HG02852 (cell line): ENCODE data around the gene EXT2.

ENCODE experiments used
- ATAC-seq: cut with Tn5 transposase; IDR thresholded peaks from one replicate; pipeline ENCODE4 v1.9.1; 2021; ENCODE audit warnings: mild to moderate bottlenecking, moderate library complexity; ENCODE audit not compliant: unreplicated experiment

The EXT2 gene

GRCh38 chr11:44260081-44260480, 164.6 kb downstream of the EXT2 start:
- ATAC-seq = no peak

GRCh38 chr11:44261800-44262591, 166.5 kb downstream of the EXT2 start:
- ATAC-seq = no peak

- no peak for ATAC-seq
Observed at GRCh38 chr11:44263738-44264437, 168.4 kb downstream of the EXT2 start.

GRCh38 chr11:44264438-44264749, 168.9 kb downstream of the EXT2 start:
- no peak for ATAC-seq

- no peak for ATAC-seq
Observed at GRCh38 chr11:44264761-44265160, 169.3 kb downstream of the EXT2 start.

GRCh38 chr11:44266056-44266780, 170.7 kb downstream of the EXT2 start:
- no peak for ATAC-seq

GRCh38 chr11:44267006-44267749, 171.7 kb downstream of the EXT2 start:
- ATAC-seq = no peak

GRCh38 chr11:44267750-44268613, 172.5 kb downstream of the EXT2 start:
- ATAC-seq = no peak

- ATAC-seq = no peak
Observed at GRCh38 chr11:44268614-44269080, 173.2 kb downstream of the EXT2 start.

GRCh38 chr11:44269369-44270351, 174.2 kb downstream of the EXT2 start:
- ATAC-seq = no peak

- no peak for ATAC-seq
Observed at GRCh38 chr11:44270403-44271273, 175.2 kb downstream of the EXT2 start.

GRCh38 chr11:44271286-44271685, 175.8 kb downstream of the EXT2 start:
- no peak for ATAC-seq

- no peak for ATAC-seq
Observed at GRCh38 chr11:44274404-44274803, 178.9 kb downstream of the EXT2 start.

GRCh38 chr11:44275241-44275640, 179.8 kb downstream of the EXT2 start:
- ATAC-seq = no peak

GRCh38 chr11:44275961-44276550, 180.6 kb downstream of the EXT2 start:
- ATAC-seq = no peak

GRCh38 chr11:44277196-44278090, 182.0 kb downstream of the EXT2 start:
- ATAC-seq = no peak

GRCh38 chr11:44279483-44279882, 184.0 kb downstream of the EXT2 start:
- no peak for ATAC-seq
